ENCODE data around the gene NOM1. TPM values are rescaled to one million over a fixed set of nuclear protein-coding genes. Genes with fewer than 3 reads are reported as not detected.

NOM1 gene
- polyA plus RNA-seq, 1 experiment: 10.4 TPM

DNA sequence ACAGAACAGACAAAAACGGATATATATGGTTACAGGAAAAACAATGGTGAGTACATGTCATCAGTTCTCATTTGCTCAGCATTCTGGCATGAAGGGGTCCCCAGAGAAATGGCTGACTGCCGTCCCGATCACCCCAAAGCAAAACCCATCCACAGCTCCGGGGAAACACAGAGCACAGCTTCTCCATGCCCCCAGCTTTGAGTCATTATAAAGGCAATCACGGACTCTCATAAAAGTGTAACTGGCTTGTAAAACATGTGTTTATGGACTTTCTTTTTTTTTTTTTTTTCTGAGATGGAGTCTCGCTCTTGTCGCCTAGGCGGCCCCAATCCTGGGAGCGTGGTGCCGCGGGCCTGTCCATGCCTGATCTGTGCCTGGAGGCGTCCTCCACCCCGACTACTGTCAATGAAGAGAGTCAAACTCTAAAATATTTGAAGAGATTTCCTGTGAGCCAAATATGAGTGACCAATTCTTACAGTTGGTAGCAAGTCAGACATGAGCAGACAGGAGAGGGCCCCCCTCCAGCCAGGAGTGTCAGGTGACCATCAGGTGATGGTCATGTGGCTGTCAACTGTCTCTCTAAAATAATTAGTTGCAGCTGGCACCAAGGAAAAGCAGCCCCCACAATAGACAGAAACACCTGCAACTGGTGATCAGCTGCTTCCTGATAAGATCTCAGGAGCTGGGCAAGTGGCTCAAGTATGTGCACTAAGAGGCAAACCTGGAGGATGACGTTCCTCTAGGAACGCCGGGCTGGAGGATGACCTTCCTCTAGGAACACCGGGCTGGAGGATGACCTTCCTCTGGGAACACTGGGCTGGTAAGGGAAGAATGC is 21.7 kb upstream of the NOM1 start:
- no peaks in the 10 kb centered on the region for H3K27me3 ChIP-seq (ENCODE audit: control insufficient read depth, insufficient read depth, low read length)
- H3K27ac ChIP-seq (ENCODE audit: low read depth, low read length): no peak overlapping the region
- no peak overlapping the region for H3K4me3 ChIP-seq (ENCODE audit: low read depth, low read length)
- ChIA-PET POLR2A (interaction anchor here (0.6 kb wide), 1 partner anchor 35 kb away, joined by 4 read pairs; the partner anchor contains the start of gene LMBR1), CTCF (no interaction called here)
- TF ChIP-seq, protein P1, sequence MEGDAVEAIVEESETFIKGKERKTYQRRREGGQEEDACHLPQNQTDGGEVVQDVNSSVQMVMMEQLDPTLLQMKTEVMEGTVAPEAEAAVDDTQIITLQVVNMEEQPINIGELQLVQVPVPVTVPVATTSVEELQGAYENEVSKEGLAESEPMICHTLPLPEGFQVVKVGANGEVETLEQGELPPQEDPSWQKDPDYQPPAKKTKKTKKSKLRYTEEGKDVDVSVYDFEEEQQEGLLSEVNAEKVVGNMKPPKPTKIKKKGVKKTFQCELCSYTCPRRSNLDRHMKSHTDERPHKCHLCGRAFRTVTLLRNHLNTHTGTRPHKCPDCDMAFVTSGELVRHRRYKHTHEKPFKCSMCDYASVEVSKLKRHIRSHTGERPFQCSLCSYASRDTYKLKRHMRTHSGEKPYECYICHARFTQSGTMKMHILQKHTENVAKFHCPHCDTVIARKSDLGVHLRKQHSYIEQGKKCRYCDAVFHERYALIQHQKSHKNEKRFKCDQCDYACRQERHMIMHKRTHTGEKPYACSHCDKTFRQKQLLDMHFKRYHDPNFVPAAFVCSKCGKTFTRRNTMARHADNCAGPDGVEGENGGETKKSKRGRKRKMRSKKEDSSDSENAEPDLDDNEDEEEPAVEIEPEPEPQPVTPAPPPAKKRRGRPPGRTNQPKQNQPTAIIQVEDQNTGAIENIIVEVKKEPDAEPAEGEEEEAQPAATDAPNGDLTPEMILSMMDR (IDR thresholded peaks at IDR 0.05; ENCODE audit: low read depth, low read length): no peak
- H3K9me3 ChIP-seq (ENCODE audit: control insufficient read depth, insufficient read depth, low read length): no peaks in the 10 kb centered on the region
- no peak for DNase-seq (ENCODE audit: low read depth, low spot score)

DNA sequence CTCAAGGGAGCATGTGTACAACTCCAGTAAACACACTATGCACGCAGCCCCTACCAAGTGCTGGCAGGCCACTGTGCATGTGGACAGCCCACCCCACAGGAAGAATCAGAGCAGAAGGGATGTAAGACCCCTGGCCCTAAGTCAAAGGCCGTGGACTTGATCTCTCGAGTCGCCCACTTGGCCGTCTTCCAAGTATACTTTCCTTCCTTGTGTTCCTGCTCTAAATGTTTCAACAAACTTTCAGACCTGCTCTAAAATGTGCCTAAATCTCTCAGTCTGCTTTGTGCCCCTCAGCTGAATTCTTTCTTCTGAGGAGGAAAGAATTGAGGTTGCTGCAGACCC is 21.1 kb upstream of the NOM1 start:
- Histone ChIP-seq H3K9me3 (ENCODE audit: control insufficient read depth, insufficient read depth, low read length) (no peaks in the 10 kb centered on the region), H3K27ac (ENCODE audit: low read depth, low read length) (no peak overlapping the region), H3K27me3 (ENCODE audit: control insufficient read depth, insufficient read depth, low read length) (no peaks in the 10 kb centered on the region), H3K4me3 (ENCODE audit: low read depth, low read length) (no peak overlapping the region)
- no peak for DNase-seq (ENCODE audit: low read depth, low spot score)
- TF ChIP-seq, protein P1 (IDR thresholded peaks at IDR 0.05; ENCODE audit: low read depth, low read length): no peak
- ChIA-PET CTCF (no interaction called here), POLR2A (interaction anchor here (0.6 kb wide), 1 partner anchor 35 kb away, joined by 4 read pairs; the partner anchor contains the start of gene LMBR1)

DNA sequence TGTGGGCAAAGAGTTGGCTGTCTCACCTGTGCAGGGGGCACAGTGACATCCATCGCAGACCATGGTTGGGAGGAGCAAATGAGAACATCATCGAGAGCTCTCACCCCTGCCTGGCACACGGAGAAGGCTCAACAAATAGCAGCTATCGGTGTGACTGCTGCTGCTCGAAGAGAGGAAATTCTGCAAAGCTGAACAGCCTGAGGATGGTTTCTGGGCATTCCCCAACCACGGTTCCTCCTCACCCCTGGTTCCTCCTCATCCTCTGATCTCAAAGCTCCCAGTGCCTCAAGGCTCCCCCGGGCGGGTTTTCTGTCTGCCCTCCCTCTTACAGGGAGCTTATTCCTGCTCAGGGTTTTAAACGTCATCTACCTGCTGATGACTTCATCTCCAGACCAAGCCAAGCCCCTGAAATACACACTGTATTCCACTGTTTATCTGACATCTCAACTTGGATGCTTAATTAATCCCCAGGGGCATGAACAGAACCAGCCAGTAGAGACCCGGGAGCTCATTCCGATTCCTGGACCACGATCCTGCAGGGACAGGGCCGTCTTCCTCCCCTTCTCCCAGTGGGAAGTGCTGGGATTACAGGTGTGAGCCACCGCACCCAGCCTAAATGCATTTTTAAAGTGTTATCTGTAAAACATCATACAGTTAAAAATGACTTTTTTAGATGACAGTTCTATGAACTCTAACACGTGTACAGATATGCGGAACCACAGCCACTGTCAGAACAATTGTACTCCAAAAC is 19.5 kb upstream of the NOM1 start:
- TF ChIP-seq, protein P1 (IDR thresholded peaks at IDR 0.05; ENCODE audit: low read depth, low read length): no peak
- no peaks in the 10 kb centered on the region for H3K27me3 ChIP-seq (ENCODE audit: control insufficient read depth, insufficient read depth, low read length)
- no peak overlapping the region for H3K27ac ChIP-seq (ENCODE audit: low read depth, low read length)
- ChIA-PET CTCF (no interaction called here), POLR2A (no interaction called here)
- H3K4me3 ChIP-seq (ENCODE audit: low read depth, low read length): no peak overlapping the region
- H3K9me3 ChIP-seq (ENCODE audit: control insufficient read depth, insufficient read depth, low read length): no peaks in the 10 kb centered on the region
- no peak for DNase-seq (ENCODE audit: low read depth, low spot score)

DNA sequence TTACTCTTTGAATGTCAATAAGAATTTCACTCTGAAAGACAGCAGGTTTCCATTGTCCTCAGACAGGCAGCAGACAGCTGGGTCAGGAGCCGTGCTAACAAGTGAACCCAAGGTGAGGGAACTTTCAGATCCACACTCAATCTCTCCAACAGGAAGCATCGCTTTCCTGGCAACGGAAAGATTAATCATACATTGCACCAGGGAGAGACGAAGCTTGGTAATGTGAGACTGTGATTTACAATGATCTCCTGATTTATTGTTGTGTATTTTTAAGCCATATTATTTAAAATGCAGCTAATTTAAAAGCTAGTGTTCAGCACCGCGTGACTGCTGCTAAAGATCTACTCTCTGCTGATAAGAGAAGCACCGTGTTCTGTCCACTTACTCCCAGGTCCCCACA is 17.5 kb upstream of the NOM1 start:
- no peak for DNase-seq (ENCODE audit: low read depth, low spot score)
- POLR2A ChIA-PET: no interaction called here

More for the DNA sequence above, 17.5 kb upstream of the NOM1 start:
- TF ChIP-seq, protein P1 (IDR thresholded peaks at IDR 0.05; ENCODE audit: low read depth, low read length): no peak
- Histone ChIP-seq H3K27me3 (ENCODE audit: control insufficient read depth, insufficient read depth, low read length) (no peaks in the 10 kb centered on the region), H3K9me3 (ENCODE audit: control insufficient read depth, insufficient read depth, low read length) (no peaks in the 10 kb centered on the region), H3K4me3 (ENCODE audit: low read depth, low read length) (no peak overlapping the region), H3K27ac (ENCODE audit: low read depth, low read length) (no peak overlapping the region)
- CTCF ChIA-PET: interaction anchor here (1.9 kb wide), 1 partner anchor 18 kb away, joined by 6 read pairs; no protein-coding TSS in a partner anchor
